ENCODE results near the gene TOB1.

TOB1 gene

GRCh38 chr17:50837286-50837979, 28.7 kb downstream of the TOB1 start:
- TF ChIP-seq EGR1 (IDR thresholded peaks at IDR 0.05) = no peak
- TF ChIP-seq REST (IDR thresholded peaks at IDR 0.05; ENCODE audit: low read depth) = no peak
- TF ChIP-seq TEAD4 (IDR thresholded peaks at IDR 0.05) = no peak
- TF ChIP-seq TCF12 (IDR thresholded peaks at IDR 0.05; ENCODE audit: low read depth) = no peak
- TF ChIP-seq NFIC (IDR thresholded peaks at IDR 0.05) = no peak
- no peak for TF ChIP-seq YY1 (IDR thresholded peaks at IDR 0.05; ENCODE audit: low read depth)
- no peak for TF ChIP-seq CEBPB (IDR thresholded peaks at IDR 0.05)
- TF ChIP-seq USF1 (IDR thresholded peaks at IDR 0.05) = no peak

- TF ChIP-seq TEAD4 (IDR thresholded peaks at IDR 0.05) (no peak), ZBTB7A (IDR thresholded peaks at IDR 0.05; ENCODE audit: low read depth) (no peak), EP300 (IDR thresholded peaks at IDR 0.05; ENCODE audit: borderline replicate concordance) (no peak), CREB1 (IDR thresholded peaks at IDR 0.05; ENCODE audit: low read depth) (no peak), REST (IDR thresholded peaks at IDR 0.05; ENCODE audit: low read depth) (no peak), MAX (IDR thresholded peaks at IDR 0.05) (no peak), CEBPB (IDR thresholded peaks at IDR 0.05) (no peak), USF1 (IDR thresholded peaks at IDR 0.05) (no peak), EGR1 (IDR thresholded peaks at IDR 0.05) (no peak)
Measured at GRCh38 chr17:50836826-50837225, 29.3 kb downstream of the TOB1 start.

GRCh38 chr17:50835301-50836234, 30.6 kb downstream of the TOB1 start, which contains the start of gene WFIKKN2:
Gene WFIKKN2, plus strand, starts transcription at chr17:50835586. Its CDS starts 352 bp downstream, at chr17:50835938.
- TF ChIP-seq NFIC (IDR thresholded peaks at IDR 0.05) = no peak
- no peak for TF ChIP-seq CEBPB (IDR thresholded peaks at IDR 0.05)
- TF ChIP-seq USF1 (IDR thresholded peaks at IDR 0.05) = no peak
- TF ChIP-seq FOXM1 (IDR thresholded peaks at IDR 0.05; ENCODE audit: borderline replicate concordance, low read depth) = no peak
- TF ChIP-seq MAX (IDR thresholded peaks at IDR 0.05) = no peak
- TF ChIP-seq CREB1 (IDR thresholded peaks at IDR 0.05; ENCODE audit: low read depth) = no peak

GRCh38 chr17:50834429-50835300, 31.5 kb downstream of the TOB1 start:
- TF ChIP-seq YY1 (IDR thresholded peaks at IDR 0.05; ENCODE audit: low read depth) (no peak), MAX (IDR thresholded peaks at IDR 0.05) (no peak), FOXM1 (IDR thresholded peaks at IDR 0.05; ENCODE audit: borderline replicate concordance, low read depth) (no peak), NFIC (IDR thresholded peaks at IDR 0.05) (no peak), ZBTB7A (IDR thresholded peaks at IDR 0.05; ENCODE audit: low read depth) (no peak), TCF12 (IDR thresholded peaks at IDR 0.05; ENCODE audit: low read depth) (no peak), EP300 (IDR thresholded peaks at IDR 0.05; ENCODE audit: borderline replicate concordance) (no peak), USF1 (IDR thresholded peaks at IDR 0.05) (no peak), REST (IDR thresholded peaks at IDR 0.05; ENCODE audit: low read depth) (no peak)

Measured in Ishikawa (cell line).